Ovary (tissue), 9 donors: ENCODE results near the gene ADPRM. TPM values are rescaled to one million over a fixed set of nuclear protein-coding genes. Genes with fewer than 3 reads are reported as not detected.

Source experiments
- DNase-seq, 5 donors: peaks; one replicate each; pipeline ENCODE4 v3.0.0-alpha.2; 2019 to 2020
- H3K27ac ChIP-seq, 2 donors: fragments of 200-600 bp; one replicate each; pipeline versions ENCODE4 v1.5.1 to v1.8.0; 2019 to 2022
- H3K27me3 ChIP-seq: fragments of 200-600 bp; one replicate; pipeline ENCODE4 v1.8.0; 2022
- H3K36me3 ChIP-seq: fragments of 200-600 bp; sonication (generic); one replicate; pipeline ENCODE4 v1.5.1; 2019
- H3K4me1 ChIP-seq: one replicate; pipeline ENCODE4 v1.8.1; 2013; ENCODE audit warnings: mild to moderate bottlenecking, moderate library complexity; ENCODE audit not compliant: insufficient read depth
- H3K4me3 ChIP-seq: fragments of 200-600 bp; sonication (generic); one replicate; pipeline ENCODE4 v1.5.1; 2017
- H3K9me3 ChIP-seq, 2 donors: fragments of 200-600 bp in 1 of 2; sonication (generic) in 1 of 2; one replicate each; pipeline versions ENCODE4 v1.5.1 to v1.8.1; 2013 to 2019; ENCODE audit warnings: mild to moderate bottlenecking in 1 of 2, moderate library complexity in 1 of 2
- CTCF ChIP-seq, 3 donors: fragments of 450-650 bp in 2 of 3; fragments of 200-600 bp in 1 of 3; IDR thresholded peaks; one replicate each; pipeline versions ENCODE4 v1.5.1 to v1.8.0; 2016 to 2022; ENCODE audit warnings: antibody characterized with exemption in 3 of 3, mild to moderate bottlenecking in 1 of 3
- EP300 ChIP-seq: sonication (generic); formaldehyde crosslinking; IDR thresholded peaks from one replicate; pipeline ENCODE4 v1.6.1; 2017; ENCODE audit warnings: antibody characterized with exemption
- POLR2A ChIP-seq: fragments of 450-650 bp; IDR thresholded peaks from one replicate; pipeline ENCODE4 v1.6.1; 2017; ENCODE audit warnings: antibody characterized with exemption, mild to moderate bottlenecking, moderate library complexity
- WGBS, 3 donors: extraction: QIAGEN DNeasy Blood & Tissue Kit in 1 of 3; methylation state at CpG; one replicate each; pipeline versions ENCODE4 v1.1.5 to v1.1.7; 2013 to 2017; 5-methylcytosine and 5-hydroxymethylcytosine counted together
- intact Hi-C, 4 donors: fragments of 100-400 bp; cut with DNase I; formaldehyde crosslinking; loops; one replicate each; pipeline versions ENCODE4 v1.11.0 to v1.15.1; 2022 to 2023
- polyA plus RNA-seq, 2 donors: library from polyadenylated mRNA; stranded (reverse); fragments of 200-250 nt in 1 of 2; fragments of 350-450 nt in 1 of 2; fragmentation: Illumina TruSeq in 1 of 2; extraction: RNeasy Lipid Tissue Mini Kit (QIAGEN cat#74804) in 1 of 2; gene quantifications; one replicate each; pipeline ENCODE4 v1.2.3, GENCODE V29; 2013 to 2014
- total RNA-seq, 7 donors: library from RNA; depleted of rRNA in 2 of 7; stranded (reverse); fragments of >200 nt in 2 of 7; fragmentation: NEBNext Ultra II Directional in 3 of 7; extraction: Animal tissue kit (Norgen Biotek cat#: 25700) in 3 of 7; gene quantifications; one replicate each; pipeline versions ENCODE4 v1.1.0 to v1.2.4, GENCODE V29; 2016 to 2023
- donor health status: DM: no; HTN: no; CAD: no; lungs with moderate emphysema.
- donor health status: DM: no; HTN: no; CAD: no.
- donor health status: Bipolar disorder and iron deficiency.
- donor health status: DM: yes; HTN: yes; CAD: no.
- donor health status: DM: no; HTN: no; CAD: no.
- donor health status: DM: yes; HTN: yes; CAD: no.

The ADPRM gene
- total and polyA plus RNA-seq, 9 donors = 12.4 to 21.6 (median 15.3) TPM

GRCh38 chr17:10756619-10757018 lies 59.2 kb downstream of the ADPRM start:
- 87 to 93% (median 91%) methylated on average over 2 of the region's 2 CpGs for WGBS, 3 donors

GRCh38 chr17:10757067-10757466 lies 59.7 kb downstream of the ADPRM start:
- Histone ChIP-seq H3K4me1 (no peaks in the 10 kb centered on the region), H3K36me3 (no peaks in the 10 kb centered on the region), H3K27ac (no peak overlapping the region), H3K4me3 (no peak overlapping the region), H3K27me3 (no peaks in the 10 kb centered on the region), H3K9me3 (no peaks in the 10 kb centered on the region)
- 84 to 92% (median 86%) methylated on average over 6 of the region's 6 CpGs for WGBS, 3 donors
- intact Hi-C loops = no loop called here
- DNase-seq = no peak
- TF ChIP-seq EP300 = no peak
- no peak for TF ChIP-seq POLR2A
- TF ChIP-seq CTCF (IDR thresholded peaks at IDR 0.05) = no peak

More at GRCh38 chr17:10756619-10757018, 59.2 kb downstream of the ADPRM start:
- DNase-seq = no peak
- intact Hi-C loops = no loop called here
- no peaks in the 10 kb centered on the region for H3K27me3 ChIP-seq
- H3K27ac ChIP-seq = no peak overlapping the region
- TF ChIP-seq EP300 = no peak
- no peak for TF ChIP-seq POLR2A
- no peak for TF ChIP-seq CTCF (IDR thresholded peaks at IDR 0.05)
- no peaks in the 10 kb centered on the region for H3K36me3 ChIP-seq
- no peak overlapping the region for H3K4me3 ChIP-seq
- H3K9me3 ChIP-seq = no peaks in the 10 kb centered on the region
- no peaks in the 10 kb centered on the region for H3K4me1 ChIP-seq

DNA sequence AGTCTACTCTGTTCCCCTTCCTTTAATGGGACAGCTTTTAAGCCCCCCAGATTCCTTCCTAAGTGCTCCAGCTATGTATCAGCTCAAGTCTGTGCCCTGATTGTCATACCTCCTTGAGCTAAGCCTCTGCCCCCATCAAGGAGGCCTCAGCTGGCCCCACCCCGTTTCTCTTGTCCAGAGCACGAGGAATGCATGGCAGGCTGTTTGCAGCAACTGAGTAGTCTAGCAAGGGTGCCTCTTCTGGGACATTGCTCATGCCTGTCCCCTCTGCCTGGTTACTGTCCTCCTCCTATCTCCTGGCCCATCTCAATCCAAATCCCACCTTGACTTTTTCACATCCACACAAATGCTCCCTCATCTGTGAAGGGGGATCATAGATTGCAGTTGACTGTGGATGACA lies 60.3 kb downstream of the ADPRM start:
- no peaks in the 10 kb centered on the region for H3K9me3 ChIP-seq
- H3K4me1 ChIP-seq = no peaks in the 10 kb centered on the region
- WGBS, 3 donors = 69 to 73% (median 72%) methylated on average over 2 of the region's 2 CpGs
- intact Hi-C loops = no loop called here
- H3K27me3 ChIP-seq = no peaks in the 10 kb centered on the region
- H3K36me3 ChIP-seq = no peaks in the 10 kb centered on the region
- no peak overlapping the region for H3K4me3 ChIP-seq
- no peak for TF ChIP-seq POLR2A
- TF ChIP-seq CTCF (IDR thresholded peaks at IDR 0.05) = no peak
- TF ChIP-seq EP300 = no peak
- DNase-seq = no peak
- H3K27ac ChIP-seq = no peak overlapping the region

DNA sequence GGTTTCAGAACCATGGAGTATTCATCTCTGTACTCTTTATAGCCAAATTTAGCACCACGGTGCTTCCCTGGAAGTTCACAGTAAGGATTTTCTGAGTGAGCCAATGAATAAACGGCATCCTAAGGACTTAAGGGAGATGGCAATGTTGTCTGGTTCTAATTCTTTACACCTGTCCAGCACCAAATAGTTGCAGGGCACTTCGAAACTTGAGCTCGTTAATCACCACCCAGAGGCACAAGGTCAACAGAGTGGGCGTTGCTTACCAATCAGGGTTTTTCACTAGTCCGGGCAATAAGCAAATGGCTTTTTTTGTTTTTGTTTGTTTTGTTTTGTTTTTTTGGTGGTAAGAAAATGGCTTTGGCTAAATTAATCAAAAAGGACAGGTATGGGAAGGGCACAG lies 60.7 kb downstream of the ADPRM start:
- no peak for DNase-seq
- H3K9me3 ChIP-seq = no peaks in the 10 kb centered on the region
- no peak for TF ChIP-seq POLR2A
- TF ChIP-seq CTCF (IDR thresholded peaks at IDR 0.05) = no peak
- no peak for TF ChIP-seq EP300
- no peak overlapping the region for H3K4me3 ChIP-seq
- WGBS, 3 donors = 84 to 88% (median 84%) methylated on average over 6 of the region's 6 CpGs
- no peak overlapping the region for H3K27ac ChIP-seq
- no peaks in the 10 kb centered on the region for H3K27me3 ChIP-seq
- H3K4me1 ChIP-seq = no peaks in the 10 kb centered on the region
- intact Hi-C loops = no loop called here
- H3K36me3 ChIP-seq = no peaks in the 10 kb centered on the region

Other genes with a start within 250 kb of the ADPRM start
- gene MYH4, start 228.0 kb upstream of the ADPRM start, total RNA-seq = not detected
- gene MYH4, start 228.0 kb upstream of the ADPRM start, polyA plus RNA-seq = not detected
- not detected for gene MYH1, start 179.1 kb upstream of the ADPRM start, total RNA-seq
- under 1 TPM in 1 of 2 donors, not detected in 1; 0.12 TPM for gene MYH1, start 179.1 kb upstream of the ADPRM start, polyA plus RNA-seq
- 1 to 10 TPM in 1 of 7 donors, under 1 TPM in 1, not detected in 5; 0.13 to 2.0 TPM for gene MYH2, start 147.9 kb upstream of the ADPRM start, total RNA-seq
- gene MYH2, start 147.9 kb upstream of the ADPRM start, polyA plus RNA-seq = under 1 TPM in 1 of 2 donors, not detected in 1; 0.25 TPM
- gene MYH3, start 40.3 kb upstream of the ADPRM start, total RNA-seq = 1 to 10 TPM; 2.2 to 5.7 (median 3.0) TPM
- gene MYH3, start 40.3 kb upstream of the ADPRM start, polyA plus RNA-seq = 1 to 10 TPM; 1.5 to 2.1 TPM
- 10 to 100 TPM in 6 of 7 donors, 1 to 10 TPM in 1; 9.5 to 26.5 (median 20.7) TPM for gene SCO1, start 61 bp upstream of the ADPRM start, total RNA-seq
- gene SCO1, start 61 bp upstream of the ADPRM start, polyA plus RNA-seq = 10 to 100 TPM; 10.8 to 22.3 TPM
- 10 to 100 TPM in 3 of 7 donors, 1 to 10 TPM in 4; 5.4 to 14.1 (median 9.8) TPM for gene TMEM220, start 32.4 kb downstream of the ADPRM start, total RNA-seq
- 10 to 100 TPM in 1 of 2 donors, 1 to 10 TPM in 1; 8.4 to 11.0 TPM for gene TMEM220, start 32.4 kb downstream of the ADPRM start, polyA plus RNA-seq
- not detected for gene TMEM238L, start 106.5 kb downstream of the ADPRM start, total RNA-seq
- not detected for gene TMEM238L, start 106.5 kb downstream of the ADPRM start, polyA plus RNA-seq
- gene PIRT, start 140.5 kb downstream of the ADPRM start, total RNA-seq = not detected
- not detected for gene PIRT, start 140.5 kb downstream of the ADPRM start, polyA plus RNA-seq